GM21528 (cell line): ENCODE data around the gene MTCL1.

Experiments used
- ATAC-seq: cut with Tn5 transposase; IDR thresholded peaks from one replicate; pipeline ENCODE4 v1.9.1; 2021; ENCODE audit warnings: mild to moderate bottlenecking, moderate library complexity; ENCODE audit not compliant: unreplicated experiment, low FRiP score

MTCL1 gene

GRCh38 chr18:8705238-8705960, at the start of gene MTCL1:
TSS of gene MTCL1 (plus strand) at chr18:8705556. CDS start at chr18:8705661, 105 bp downstream.
- ATAC-seq: peak; percentile 42

GRCh38 chr18:8656232-8656631, 49.1 kb upstream of the MTCL1 start:
- ATAC-seq: no peak

GRCh38 chr18:8657050-8657820, 48.1 kb upstream of the MTCL1 start:
- no peak for ATAC-seq

- no peak for ATAC-seq
Observed at GRCh38 chr18:8657873-8658470, 47.4 kb upstream of the MTCL1 start.

GRCh38 chr18:8658858-8659485, 46.4 kb upstream of the MTCL1 start:
- ATAC-seq: no peak

GRCh38 chr18:8659609-8660242, 45.6 kb upstream of the MTCL1 start:
- no peak for ATAC-seq

- ATAC-seq: no peak
Observed at GRCh38 chr18:8660316-8660715, 45.0 kb upstream of the MTCL1 start.

GRCh38 chr18:8661754-8662559, 43.4 kb upstream of the MTCL1 start:
- no peak for ATAC-seq

GRCh38 chr18:8662560-8663255, 42.6 kb upstream of the MTCL1 start:
- ATAC-seq: no peak

GRCh38 chr18:8667846-8668245, 37.5 kb upstream of the MTCL1 start:
- no peak for ATAC-seq

GRCh38 chr18:8668381-8668780, 37.0 kb upstream of the MTCL1 start:
- no peak for ATAC-seq

- no peak for ATAC-seq
Observed at GRCh38 chr18:8669571-8669970, 35.8 kb upstream of the MTCL1 start.

- ATAC-seq: peak; percentile 84
Observed at GRCh38 chr18:8673256-8674209, 31.8 kb upstream of the MTCL1 start.

GRCh38 chr18:8675057-8675456, 30.3 kb upstream of the MTCL1 start:
- ATAC-seq: no peak

GRCh38 chr18:8681196-8681595, 24.2 kb upstream of the MTCL1 start:
- ATAC-seq: no peak

- ATAC-seq: no peak
Observed at GRCh38 chr18:8684577-8684976, 20.8 kb upstream of the MTCL1 start.

GRCh38 chr18:8685141-8685913, 20.0 kb upstream of the MTCL1 start:
- no peak for ATAC-seq

- no peak for ATAC-seq
Observed at GRCh38 chr18:8685914-8686216, 19.5 kb upstream of the MTCL1 start.
